HG02763 (cell line): ENCODE data around the gene NLRP6.
A peak's percentile ranks its signal among the peaks of the same experiment; 100 is the strongest.
"Not testable (repeated sequence)": the region's sequence is repeated elsewhere in the genome, so short reads cannot be mapped to it uniquely, and the experiment has no call there.

Experiments
- ATAC-seq: cut with Tn5 transposase; IDR thresholded peaks from one replicate; pipeline ENCODE4 v1.9.1; 2021; ENCODE audit warnings: mild to moderate bottlenecking, moderate library complexity; ENCODE audit not compliant: unreplicated experiment

Gene NLRP6

GRCh38 chr11:281486-282161 is 3.4 kb downstream of the NLRP6 start:
- ATAC-seq = no peak

GRCh38 chr11:282171-282570 is 4.0 kb downstream of the NLRP6 start:
- no peak for ATAC-seq

DNA sequence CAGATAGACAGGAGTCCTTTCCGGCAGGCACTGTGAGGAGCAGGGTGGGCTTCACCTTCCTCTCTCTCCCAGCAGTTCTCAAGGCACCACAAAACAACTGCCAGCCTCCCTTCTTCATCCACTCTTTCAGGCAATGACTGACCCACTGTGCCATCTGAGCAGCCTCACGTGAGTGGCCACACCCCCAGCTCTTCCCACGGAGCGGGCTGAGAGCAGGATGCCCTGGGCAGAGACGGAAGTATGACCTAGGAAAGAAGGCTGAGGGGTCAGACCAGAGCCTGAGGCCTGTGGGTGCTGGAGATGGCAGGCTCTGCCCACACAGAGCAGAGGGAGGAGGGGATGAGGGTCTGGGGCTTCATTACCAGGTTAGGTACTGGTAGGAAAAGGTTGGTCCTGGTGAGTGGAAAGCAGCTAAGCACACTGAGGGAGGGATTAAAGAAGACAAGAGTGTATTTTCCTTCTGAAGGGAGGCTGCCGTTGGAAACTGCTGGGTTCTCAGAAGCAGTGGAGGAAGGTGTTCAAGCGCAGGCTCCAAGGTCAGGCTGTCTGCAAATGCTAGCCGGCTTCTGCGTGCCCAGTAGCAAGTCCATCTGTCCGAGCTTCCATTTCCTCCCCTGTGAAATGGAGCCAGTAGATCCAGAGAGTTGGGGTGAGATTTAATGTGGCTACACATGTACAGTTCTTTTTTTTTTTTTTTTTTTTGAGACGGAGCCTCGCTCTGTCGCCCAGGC is 4.6 kb downstream of the NLRP6 start:
- no peak for ATAC-seq

GRCh38 chr11:283405-284104 is 5.3 kb downstream of the NLRP6 start:
- ATAC-seq = no peak

GRCh38 chr11:284105-285020 is 6.2 kb downstream of the NLRP6 start:
- no peak for ATAC-seq

- no peak for ATAC-seq
These were observed 7.0 kb downstream of the NLRP6 start for GRCh38 chr11:285021-285893.

DNA sequence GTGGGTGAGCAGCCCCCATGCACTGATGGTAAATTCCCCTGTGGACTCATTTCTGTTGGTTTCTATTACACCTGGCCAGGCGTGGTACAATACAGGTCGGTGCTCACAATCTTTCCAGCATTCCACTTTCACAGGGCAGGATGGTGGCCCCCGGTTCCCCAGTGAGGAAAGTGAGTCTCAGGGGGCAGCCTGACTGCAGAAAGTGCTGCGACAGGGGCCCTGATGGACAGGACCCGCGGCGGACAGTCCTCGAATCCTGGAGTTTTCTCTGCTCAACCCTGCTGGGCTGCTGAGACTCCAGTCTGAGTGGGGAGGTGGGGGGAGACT is 7.7 kb downstream of the NLRP6 start:
- no peak for ATAC-seq

DNA sequence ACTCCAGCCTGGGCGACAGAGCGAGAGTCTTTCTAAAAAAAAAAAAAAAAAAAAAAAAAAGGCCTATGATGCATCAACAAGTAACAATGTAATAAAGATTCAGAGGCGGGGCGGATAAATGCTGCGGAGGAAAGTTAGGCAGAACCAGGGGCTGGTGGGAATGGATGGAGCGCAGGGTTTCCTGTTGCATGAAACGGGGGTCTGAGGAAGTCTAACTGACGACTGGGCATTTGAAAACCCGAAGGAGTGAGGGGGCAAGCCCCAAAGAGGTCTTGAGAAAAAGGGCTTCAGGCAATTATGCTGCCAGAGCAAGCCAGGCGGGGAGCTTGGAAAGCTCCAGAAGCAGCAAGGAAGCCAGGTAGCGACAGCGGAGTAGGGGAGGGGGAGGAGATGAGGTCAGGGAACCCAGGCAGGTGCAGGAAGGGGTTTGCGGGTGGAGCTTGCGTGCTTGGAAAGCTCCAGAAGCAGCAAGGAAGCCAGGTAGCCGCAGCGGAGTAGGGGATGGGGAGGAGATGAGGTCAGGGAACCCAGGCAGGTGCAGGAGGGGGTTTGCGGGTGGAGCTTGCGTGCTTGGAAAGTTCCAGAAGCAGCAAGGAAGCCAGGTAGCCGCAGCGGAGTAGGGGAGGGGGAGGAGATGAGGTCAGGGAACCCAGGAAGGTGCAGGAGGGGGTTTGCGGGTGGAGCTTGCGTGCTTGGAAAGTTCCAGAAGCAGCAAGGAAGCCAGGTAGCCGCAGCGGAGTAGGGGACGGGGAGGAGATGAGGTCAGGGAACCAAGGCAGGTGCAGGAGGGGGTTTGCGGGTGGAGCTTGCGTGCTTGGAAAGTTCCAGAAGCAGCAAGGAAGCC is 9.0 kb downstream of the NLRP6 start:
- ATAC-seq = not testable (repeated sequence)

DNA sequence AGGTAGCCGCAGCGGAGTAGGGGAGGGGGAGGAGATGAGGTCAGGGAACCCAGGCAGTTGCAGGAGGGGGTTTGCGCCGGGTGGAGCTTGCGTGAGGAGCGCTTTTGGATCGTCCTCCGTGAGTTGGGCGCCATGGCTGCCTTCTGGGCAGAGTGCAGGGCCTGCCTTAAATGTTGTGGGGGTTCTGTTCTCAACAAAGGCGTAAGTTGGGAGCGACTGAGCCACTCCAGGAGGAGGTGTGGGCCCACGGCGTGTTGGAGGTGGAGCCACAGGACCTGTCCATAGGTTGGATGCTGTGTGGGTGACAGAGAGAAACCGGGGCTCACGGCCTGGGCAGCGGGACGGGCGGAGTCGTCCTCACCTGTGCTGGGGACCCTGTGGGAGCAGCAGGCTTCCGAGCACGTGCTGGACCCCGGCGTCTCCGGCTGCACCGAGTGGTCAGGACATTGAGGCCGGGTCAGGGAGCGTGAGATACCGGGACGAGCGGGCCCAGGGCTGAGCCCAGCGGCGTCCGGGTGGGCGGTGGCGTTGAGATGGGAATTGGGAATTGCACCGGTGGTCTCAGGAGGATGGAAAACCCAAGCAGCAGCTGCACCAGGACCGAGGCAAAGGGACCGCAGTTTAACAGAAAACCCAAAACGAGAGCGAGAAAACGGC is 9.7 kb downstream of the NLRP6 start:
- ATAC-seq = no peak

DNA sequence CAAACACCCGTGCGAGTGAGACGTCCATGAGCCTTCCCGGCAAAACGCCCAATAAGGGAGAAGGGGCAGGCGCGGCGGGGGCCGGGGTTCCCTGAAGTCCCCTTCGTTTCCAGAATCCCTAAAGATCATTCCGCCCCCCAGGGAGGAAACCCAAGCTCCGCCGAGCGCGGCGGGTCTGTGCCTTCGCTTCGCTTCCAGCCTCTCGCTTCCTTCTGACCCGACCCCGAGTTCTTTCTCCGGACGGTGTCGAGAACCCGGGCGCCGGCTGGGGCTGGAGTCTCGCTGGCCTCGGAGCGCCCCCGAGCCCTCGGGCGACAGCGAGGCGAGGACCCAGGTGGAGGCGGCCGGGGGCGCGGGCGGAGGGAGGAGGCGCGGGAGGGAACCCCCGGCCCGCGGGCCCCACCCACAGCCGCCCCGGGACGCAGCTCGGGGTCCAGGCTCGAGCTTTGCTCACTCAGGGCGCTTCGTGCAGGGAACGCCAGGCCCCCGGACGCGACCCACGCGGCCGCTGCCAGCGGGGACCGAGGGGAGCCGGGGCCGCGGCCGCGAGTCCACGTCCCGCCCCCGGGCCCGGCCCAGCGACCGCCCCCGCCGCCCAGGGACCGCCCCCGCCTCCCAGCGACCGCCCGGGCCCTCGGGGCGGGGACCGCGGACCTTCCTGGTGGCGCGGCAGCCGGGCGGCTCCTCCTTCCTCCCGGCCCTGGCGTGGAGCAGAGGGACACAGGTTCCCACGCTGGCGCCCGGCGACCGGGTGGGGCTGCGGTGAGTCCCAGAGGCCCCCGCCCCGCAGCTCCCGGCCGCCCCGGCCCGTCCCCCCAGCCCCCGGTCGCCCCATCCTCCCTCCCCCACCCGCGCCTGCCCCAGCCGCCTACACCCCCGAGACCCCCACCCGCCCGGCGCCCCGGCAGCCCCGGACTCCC is 10.5 kb downstream of the NLRP6 start, which contains the start of gene PGGHG:
Gene PGGHG, plus strand, starts transcription at position 649 of the 920 bp plus-strand sequence. CDS start 691 bp downstream, outside the sequence.
- ATAC-seq = peak; percentile 51

GRCh38 chr11:289398-289711 is 11.1 kb downstream of the NLRP6 start:
- ATAC-seq = no peak

GRCh38 chr11:289712-290620 is 11.8 kb downstream of the NLRP6 start:
- ATAC-seq = no peak

GRCh38 chr11:290621-291231 is 12.5 kb downstream of the NLRP6 start:
- no peak for ATAC-seq

DNA sequence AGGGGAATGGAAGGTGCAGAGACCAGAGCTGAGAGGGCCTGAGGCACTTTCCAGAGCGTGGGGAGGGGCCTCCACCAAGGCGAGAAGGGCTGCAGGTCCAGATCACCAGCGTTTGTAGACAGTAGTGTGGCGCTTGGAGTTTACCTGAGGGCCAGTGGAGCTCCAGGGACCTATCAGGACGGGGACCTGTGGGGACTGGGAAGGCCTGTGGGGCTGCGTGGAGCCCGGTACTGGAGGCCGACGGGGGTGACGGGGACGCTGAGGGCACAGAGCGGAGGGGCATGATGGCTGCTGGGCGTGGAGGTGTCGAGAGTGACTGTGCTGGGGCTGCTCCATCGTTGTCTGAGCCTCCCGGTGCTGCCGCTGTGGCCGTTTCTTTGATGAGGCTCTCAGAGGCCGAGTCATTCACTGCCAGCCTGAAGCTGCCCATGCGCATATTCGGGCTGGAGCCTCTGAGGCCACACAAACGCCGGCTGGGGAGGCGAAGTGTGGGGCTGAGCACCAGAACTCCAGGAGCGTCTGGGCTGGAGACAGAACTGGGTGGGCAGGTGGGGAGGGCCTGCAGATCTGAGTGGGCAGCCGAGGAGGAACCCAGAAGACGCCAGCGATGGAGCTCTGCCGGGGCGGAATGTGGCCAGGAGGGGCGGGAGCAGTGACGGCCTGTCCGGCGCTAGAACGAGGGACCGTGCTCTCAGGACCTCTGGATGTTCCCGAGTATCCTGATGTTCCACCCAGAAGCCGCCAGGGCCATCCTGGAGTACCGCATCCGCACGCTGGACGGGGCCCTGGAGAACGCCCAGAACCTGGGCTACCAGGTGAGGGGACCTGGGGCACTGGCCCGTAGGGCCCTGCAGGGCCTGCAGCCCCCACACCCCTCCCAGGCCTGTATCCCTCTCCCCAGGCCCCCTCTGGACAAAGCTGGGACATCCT is 13.3 kb downstream of the NLRP6 start:
- ATAC-seq = no peak
